ENCODE measurements around the gene PCDH9.
A peak's percentile ranks its signal among the peaks of the same experiment; 100 is the strongest.

PCDH9 gene

DNA sequence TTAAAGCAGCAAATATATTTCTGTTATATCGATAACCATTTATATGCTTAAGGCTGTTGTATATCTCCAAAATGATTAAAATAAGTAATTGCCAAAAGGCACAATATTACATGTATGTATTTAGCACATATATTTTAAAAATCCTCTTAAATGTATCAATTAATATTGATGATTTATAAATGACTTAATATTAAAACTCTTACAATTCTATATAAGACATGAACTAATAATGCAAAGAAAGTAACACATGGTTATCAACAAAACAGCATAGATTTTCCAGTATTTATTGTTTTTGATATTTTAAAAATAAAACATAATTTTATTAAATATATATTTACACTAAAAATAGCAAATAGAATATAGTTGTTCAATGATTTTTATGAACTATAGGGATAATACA is 32.4 kb downstream of the PCDH9 start:
- H4K8ac ChIP-seq (ENCODE audit: low read length): no peak overlapping the region
- no peaks in the 10 kb centered on the region for H3K27me3 ChIP-seq (ENCODE audit: control insufficient read depth in 1 of 2, insufficient read depth in 1 of 2, low read length in 2 of 2)
- no peak overlapping the region for H4K91ac ChIP-seq (ENCODE audit: low read length)
- no peak overlapping the region for H3K9ac ChIP-seq (ENCODE audit: low read length)
- H2BK120ac ChIP-seq (ENCODE audit: low read depth, low read length): no peak overlapping the region
- no peak overlapping the region for H2AK5ac ChIP-seq (ENCODE audit: low read length, severe bottlenecking)
- H3K27ac ChIP-seq (ENCODE audit: low read length, poor library complexity, severe bottlenecking): no peak overlapping the region
- no peaks in the 10 kb centered on the region for H3K79me1 ChIP-seq (replicated peaks; ENCODE audit: low read length, poor library complexity, severe bottlenecking)
- no peak overlapping the region for H2BK5ac ChIP-seq (ENCODE audit: low read depth, low read length, poor library complexity, severe bottlenecking)
- no peak overlapping the region for H3K23ac ChIP-seq (ENCODE audit: low read length in 2 of 2)
- H3K9me3 ChIP-seq (ENCODE audit: control insufficient read depth, low read length): no peaks in the 10 kb centered on the region
- H2BK15ac ChIP-seq (ENCODE audit: low read depth, poor library complexity, severe bottlenecking): no peak overlapping the region
- H3K36me3 ChIP-seq (ENCODE audit: control insufficient read depth in 1 of 2, insufficient read depth in 2 of 2, low read depth in 1 of 2, low read length in 2 of 2): no peaks in the 10 kb centered on the region
- no peak for DNase-seq
- H3K4me2 ChIP-seq (ENCODE audit: low read length, poor library complexity, severe bottlenecking): no peak overlapping the region
- H2AFZ ChIP-seq (ENCODE audit: low read depth, low read length): no peak overlapping the region
- H3K4ac ChIP-seq (ENCODE audit: low read depth in 1 of 2, low read length in 2 of 2): no peak overlapping the region
- H3K14ac ChIP-seq (ENCODE audit: low read length in 2 of 2): no peak overlapping the region
- H3K4me1 ChIP-seq (ENCODE audit: control insufficient read depth, insufficient read depth, low read depth, low read length): no peaks in the 10 kb centered on the region
- H3K4me3 ChIP-seq (ENCODE audit: insufficient read depth in 1 of 2, low read depth in 1 of 2, low read length in 2 of 2): no peak overlapping the region
- no peak overlapping the region for H3K18ac ChIP-seq (ENCODE audit: low read depth in 1 of 2, low read length in 2 of 2)
- H2BK12ac ChIP-seq (ENCODE audit: low read length in 2 of 2): no peak overlapping the region
- WGBS: no CpG with 5 or more reads among the region's 1 CpG

DNA sequence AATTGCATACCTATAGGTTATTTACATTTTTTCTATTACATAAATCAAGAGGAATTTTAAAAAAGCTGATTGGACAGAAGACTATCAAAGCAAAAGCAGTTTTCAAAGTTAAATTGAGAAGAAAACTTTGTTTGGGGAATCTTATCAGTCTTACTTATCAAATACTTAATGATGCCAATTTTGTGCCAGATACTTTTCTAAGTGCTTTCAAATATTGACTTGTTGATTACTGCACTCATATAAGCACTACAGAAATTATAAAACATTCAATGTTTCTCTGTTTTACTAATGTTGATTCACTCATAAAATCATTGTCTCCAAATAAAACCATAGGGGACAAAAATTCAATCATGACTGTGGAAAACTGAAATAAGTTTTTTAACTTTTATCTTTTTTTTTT is 36.2 kb downstream of the PCDH9 start:
- H2BK120ac ChIP-seq (ENCODE audit: low read depth, low read length): no peak overlapping the region
- H3K27ac ChIP-seq (ENCODE audit: low read length, poor library complexity, severe bottlenecking): no peak overlapping the region
- no peaks in the 10 kb centered on the region for H3K36me3 ChIP-seq (ENCODE audit: control insufficient read depth in 1 of 2, insufficient read depth in 2 of 2, low read depth in 1 of 2, low read length in 2 of 2)
- H4K91ac ChIP-seq (ENCODE audit: low read length): no peak overlapping the region
- no peak overlapping the region for H2BK12ac ChIP-seq (ENCODE audit: low read length in 2 of 2)
- no peak overlapping the region for H2AFZ ChIP-seq (ENCODE audit: low read depth, low read length)
- no peak overlapping the region for H3K4ac ChIP-seq (ENCODE audit: low read depth in 1 of 2, low read length in 2 of 2)
- H3K79me1 ChIP-seq (replicated peaks; ENCODE audit: low read length, poor library complexity, severe bottlenecking): no peaks in the 10 kb centered on the region
- no peaks in the 10 kb centered on the region for H3K27me3 ChIP-seq (ENCODE audit: control insufficient read depth in 1 of 2, insufficient read depth in 1 of 2, low read length in 2 of 2)
- H2BK5ac ChIP-seq (ENCODE audit: low read depth, low read length, poor library complexity, severe bottlenecking): no peak overlapping the region
- no peak overlapping the region for H2AK5ac ChIP-seq (ENCODE audit: low read length, severe bottlenecking)
- H3K14ac ChIP-seq (ENCODE audit: low read length in 2 of 2): no peak overlapping the region
- H3K18ac ChIP-seq (ENCODE audit: low read depth in 1 of 2, low read length in 2 of 2): no peak overlapping the region
- H3K4me1 ChIP-seq (ENCODE audit: control insufficient read depth, insufficient read depth, low read depth, low read length): no peaks in the 10 kb centered on the region
- no peak for DNase-seq
- H3K9ac ChIP-seq (ENCODE audit: low read length): no peak overlapping the region
- H2BK15ac ChIP-seq (ENCODE audit: low read depth, poor library complexity, severe bottlenecking): no peak overlapping the region
- H3K9me3 ChIP-seq (ENCODE audit: control insufficient read depth, low read length): no peaks in the 10 kb centered on the region
- H3K4me2 ChIP-seq (ENCODE audit: low read length, poor library complexity, severe bottlenecking): no peak overlapping the region
- no peak overlapping the region for H4K8ac ChIP-seq (ENCODE audit: low read length)
- no peak overlapping the region for H3K23ac ChIP-seq (ENCODE audit: low read length in 2 of 2)
- H3K4me3 ChIP-seq (ENCODE audit: insufficient read depth in 1 of 2, low read depth in 1 of 2, low read length in 2 of 2): no peak overlapping the region

DNA sequence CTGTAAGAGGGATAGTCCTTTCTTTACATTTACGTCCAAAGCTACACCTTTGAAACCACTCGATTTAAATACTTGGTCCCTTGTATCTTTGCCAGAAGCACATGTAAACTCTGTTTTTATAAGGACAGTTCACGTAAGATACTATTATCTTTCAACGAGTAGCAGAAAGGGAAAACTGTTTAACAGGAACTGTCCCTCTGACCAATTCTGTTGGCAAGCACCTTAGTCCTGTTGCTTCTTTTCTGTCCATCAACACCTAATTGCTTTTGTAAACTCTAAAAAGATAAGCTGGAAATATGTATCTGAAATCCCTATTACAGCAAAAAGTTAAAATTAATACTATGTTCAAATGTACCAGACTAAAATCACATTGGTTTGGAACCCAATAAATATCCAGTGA is 37.4 kb downstream of the PCDH9 start:
- Histone ChIP-seq H3K9me3 (ENCODE audit: control insufficient read depth, low read length) (no peaks in the 10 kb centered on the region), H4K91ac (ENCODE audit: low read length) (no peak overlapping the region), H2BK12ac (ENCODE audit: low read length in 2 of 2) (no peak overlapping the region), H2BK15ac (ENCODE audit: low read depth, poor library complexity, severe bottlenecking) (no peak overlapping the region), H3K9ac (ENCODE audit: low read length) (no peak overlapping the region), H2BK120ac (ENCODE audit: low read depth, low read length) (no peak overlapping the region), H3K14ac (ENCODE audit: low read length in 2 of 2) (no peak overlapping the region), H2AFZ (ENCODE audit: low read depth, low read length) (no peak overlapping the region), H2AK5ac (ENCODE audit: low read length, severe bottlenecking) (no peak overlapping the region), H3K18ac (ENCODE audit: low read depth in 1 of 2, low read length in 2 of 2) (no peak overlapping the region), H3K27me3 (ENCODE audit: control insufficient read depth in 1 of 2, insufficient read depth in 1 of 2, low read length in 2 of 2) (no peaks in the 10 kb centered on the region), H3K4ac (ENCODE audit: low read depth in 1 of 2, low read length in 2 of 2) (no peak overlapping the region), H3K27ac (ENCODE audit: low read length, poor library complexity, severe bottlenecking) (no peak overlapping the region), H3K79me1 (replicated peaks; ENCODE audit: low read length, poor library complexity, severe bottlenecking) (no peaks in the 10 kb centered on the region), H3K4me1 (ENCODE audit: control insufficient read depth, insufficient read depth, low read depth, low read length) (no peaks in the 10 kb centered on the region), H3K23ac (ENCODE audit: low read length in 2 of 2) (no peak overlapping the region), H4K8ac (ENCODE audit: low read length) (no peak overlapping the region), H3K36me3 (ENCODE audit: control insufficient read depth in 1 of 2, insufficient read depth in 2 of 2, low read depth in 1 of 2, low read length in 2 of 2) (no peaks in the 10 kb centered on the region), H3K4me2 (ENCODE audit: low read length, poor library complexity, severe bottlenecking) (no peak overlapping the region), H2BK5ac (ENCODE audit: low read depth, low read length, poor library complexity, severe bottlenecking) (no peak overlapping the region), H3K4me3 (ENCODE audit: insufficient read depth in 1 of 2, low read depth in 1 of 2, low read length in 2 of 2) (no peak overlapping the region)
- no peak for DNase-seq
- 95% methylated on average over 4 of the region's 4 CpGs for WGBS

DNA sequence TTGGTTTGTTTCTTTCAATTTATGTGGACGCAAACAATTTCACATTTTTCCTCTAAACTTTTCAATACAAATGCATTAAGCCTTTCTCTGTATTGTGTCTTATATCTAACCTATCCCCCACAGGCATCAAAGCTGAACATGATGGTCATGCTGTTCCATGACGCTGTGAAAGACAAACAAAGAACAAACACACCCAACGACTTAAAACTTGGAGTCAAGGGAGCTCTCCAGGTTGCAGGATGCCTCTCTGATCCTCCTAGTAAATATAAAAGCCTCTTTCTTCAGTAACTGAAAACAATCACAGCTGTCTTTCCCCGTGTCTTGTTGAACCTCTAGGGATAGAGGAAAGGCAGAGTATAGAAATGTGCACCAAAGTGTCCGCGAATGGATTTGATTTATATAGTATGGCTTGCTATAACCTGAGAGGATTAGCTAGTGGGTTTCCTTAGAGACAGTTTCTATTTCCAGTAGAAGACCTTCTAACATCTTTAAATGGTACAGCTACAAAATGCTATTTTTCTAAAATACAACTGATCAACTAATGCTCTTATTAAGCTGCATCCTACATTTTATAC is 43.1 kb downstream of the PCDH9 start:
- H3K79me1 ChIP-seq (replicated peaks; ENCODE audit: low read length, poor library complexity, severe bottlenecking): no peaks in the 10 kb centered on the region
- no peak overlapping the region for H3K27ac ChIP-seq (ENCODE audit: low read length, poor library complexity, severe bottlenecking)
- no peaks in the 10 kb centered on the region for H3K4me1 ChIP-seq (ENCODE audit: control insufficient read depth, insufficient read depth, low read depth, low read length)
- H3K18ac ChIP-seq (ENCODE audit: low read depth in 1 of 2, low read length in 2 of 2): no peak overlapping the region
- H2AFZ ChIP-seq (ENCODE audit: low read depth, low read length): peak overlapping the region; percentile 27
- no peaks in the 10 kb centered on the region for H3K9me3 ChIP-seq (ENCODE audit: control insufficient read depth, low read length)
- no peak overlapping the region for H2BK5ac ChIP-seq (ENCODE audit: low read depth, low read length, poor library complexity, severe bottlenecking)
- no peaks in the 10 kb centered on the region for H3K27me3 ChIP-seq (ENCODE audit: control insufficient read depth in 1 of 2, insufficient read depth in 1 of 2, low read length in 2 of 2)
- H4K91ac ChIP-seq (ENCODE audit: low read length): no peak overlapping the region
- no peak overlapping the region for H3K4me3 ChIP-seq (ENCODE audit: insufficient read depth in 1 of 2, low read depth in 1 of 2, low read length in 2 of 2)
- H2AK5ac ChIP-seq (ENCODE audit: low read length, severe bottlenecking): no peak overlapping the region
- H3K14ac ChIP-seq (ENCODE audit: low read length in 2 of 2): no peak overlapping the region
- H2BK12ac ChIP-seq (ENCODE audit: low read length in 2 of 2): no peak overlapping the region
- no peak overlapping the region for H2BK120ac ChIP-seq (ENCODE audit: low read depth, low read length)
- no peak for DNase-seq
- H2BK15ac ChIP-seq (ENCODE audit: low read depth, poor library complexity, severe bottlenecking): no peak overlapping the region
- no peak overlapping the region for H3K4me2 ChIP-seq (ENCODE audit: low read length, poor library complexity, severe bottlenecking)
- no peak overlapping the region for H3K23ac ChIP-seq (ENCODE audit: low read length in 2 of 2)
- no peak overlapping the region for H3K9ac ChIP-seq (ENCODE audit: low read length)
- H3K4ac ChIP-seq (ENCODE audit: low read depth in 1 of 2, low read length in 2 of 2): no peak overlapping the region
- no peak overlapping the region for H4K8ac ChIP-seq (ENCODE audit: low read length)
- no peaks in the 10 kb centered on the region for H3K36me3 ChIP-seq (ENCODE audit: control insufficient read depth in 1 of 2, insufficient read depth in 2 of 2, low read depth in 1 of 2, low read length in 2 of 2)
- 66% methylated on average over 6 of the region's 6 CpGs for WGBS
